HG02884 (cell line): ENCODE results near the gene FNDC11.

ENCODE experiments used
- ATAC-seq: cut with Tn5 transposase; IDR thresholded peaks from one replicate; pipeline ENCODE4 v1.9.1; 2021; ENCODE audit warnings: mild to moderate bottlenecking, moderate library complexity; ENCODE audit not compliant: unreplicated experiment

The FNDC11 gene

DNA sequence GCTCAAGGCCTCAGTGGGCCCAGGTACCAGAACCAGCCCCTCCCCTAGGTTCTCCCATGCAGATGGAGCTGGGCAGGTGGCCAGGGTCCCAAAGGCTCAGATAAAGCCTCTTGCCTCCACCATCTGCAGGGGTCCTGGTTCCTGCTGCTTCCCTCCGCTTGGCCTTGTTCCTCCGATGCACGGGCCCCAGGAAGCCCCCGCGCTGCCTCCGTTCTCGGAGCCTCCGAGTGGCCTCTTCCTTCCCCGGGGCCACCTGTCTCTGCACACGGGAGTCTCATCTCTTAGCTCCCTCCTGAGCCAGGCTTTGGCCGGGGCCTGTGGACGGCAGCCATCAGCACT lies 14.9 kb upstream of the FNDC11 start:
- ATAC-seq, result no peak

DNA sequence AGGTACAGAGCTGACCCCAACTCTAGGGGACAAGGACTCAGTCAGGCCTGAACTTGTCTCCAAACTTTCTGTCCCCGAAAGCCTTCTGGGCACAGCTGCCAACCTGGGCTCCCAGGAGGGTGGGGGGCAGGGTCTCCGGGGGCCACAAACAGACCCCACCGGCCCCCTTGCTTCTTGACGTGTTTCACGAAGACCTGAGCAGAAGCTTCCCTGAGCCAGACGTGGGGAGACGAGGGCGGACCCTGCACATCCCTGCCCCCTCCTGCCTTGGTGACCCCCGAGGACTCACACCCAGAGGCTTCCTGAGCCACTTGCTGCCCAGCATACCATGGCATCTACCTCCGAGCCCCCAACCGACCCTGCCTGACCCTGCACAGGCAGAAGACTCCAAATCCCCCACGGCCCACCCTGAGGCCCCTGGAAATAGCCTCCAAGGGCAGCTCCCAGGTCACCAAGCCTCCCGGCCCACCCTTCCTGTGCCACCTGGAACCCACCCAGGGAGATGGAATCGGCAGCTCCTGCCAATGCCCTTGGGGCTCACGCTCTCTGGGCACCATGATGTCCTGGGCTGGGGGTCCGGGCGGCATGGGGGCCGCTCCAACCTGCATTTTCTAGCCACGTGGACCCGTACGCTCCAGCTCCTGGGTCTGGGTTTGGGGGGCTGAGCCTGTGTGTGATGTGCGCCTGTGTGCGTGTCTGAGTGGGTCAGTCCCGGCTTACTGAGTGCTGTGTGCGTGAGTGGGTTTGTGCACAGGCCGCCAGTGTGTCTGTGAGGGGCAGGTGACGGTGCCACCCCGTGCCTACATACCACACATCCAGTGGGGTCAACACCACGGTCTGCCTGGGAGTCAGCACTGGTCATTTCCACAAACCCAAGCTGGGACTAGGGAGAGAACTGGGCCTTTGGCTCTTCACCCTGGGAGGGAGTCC lies 14.3 kb upstream of the FNDC11 start:
- ATAC-seq, result no peak

DNA sequence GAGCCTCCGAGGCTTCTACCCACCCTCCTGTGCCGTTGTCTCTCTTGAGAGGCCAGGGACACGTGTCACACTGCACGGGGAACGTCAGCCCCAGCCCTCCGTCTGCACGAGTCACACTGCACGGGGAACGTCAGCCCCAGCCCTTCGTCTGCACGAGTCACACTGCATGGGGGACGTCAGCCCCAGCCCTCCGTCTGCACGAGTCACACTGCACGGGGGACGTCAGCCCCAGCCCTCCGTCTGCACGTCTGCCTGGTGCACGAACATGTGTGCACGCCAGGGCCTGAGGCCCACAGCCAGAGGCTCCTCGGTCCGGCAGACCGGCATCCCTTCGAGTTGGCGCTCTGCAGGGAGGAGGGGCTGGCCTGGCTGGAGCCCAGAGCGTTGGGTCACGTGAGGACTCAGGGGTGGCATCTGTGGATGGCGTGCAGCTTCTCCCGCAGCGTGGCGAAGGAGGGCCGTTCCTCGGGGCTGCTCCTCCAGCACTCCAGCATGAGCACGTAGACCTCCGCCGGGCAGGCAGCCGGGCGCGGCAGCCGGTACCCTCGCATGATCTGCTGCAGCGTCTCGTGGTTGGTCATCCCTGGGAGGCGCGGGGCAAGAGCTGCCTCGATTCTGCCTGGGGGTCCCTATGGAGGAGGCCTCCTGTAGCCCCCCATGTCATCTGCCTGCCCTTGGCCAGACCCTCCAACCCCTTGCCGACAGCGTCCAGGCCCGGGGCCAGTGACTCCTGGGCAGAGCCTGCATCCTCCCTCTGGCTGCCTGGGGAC lies 13.4 kb upstream of the FNDC11 start:
- no peak for ATAC-seq

DNA sequence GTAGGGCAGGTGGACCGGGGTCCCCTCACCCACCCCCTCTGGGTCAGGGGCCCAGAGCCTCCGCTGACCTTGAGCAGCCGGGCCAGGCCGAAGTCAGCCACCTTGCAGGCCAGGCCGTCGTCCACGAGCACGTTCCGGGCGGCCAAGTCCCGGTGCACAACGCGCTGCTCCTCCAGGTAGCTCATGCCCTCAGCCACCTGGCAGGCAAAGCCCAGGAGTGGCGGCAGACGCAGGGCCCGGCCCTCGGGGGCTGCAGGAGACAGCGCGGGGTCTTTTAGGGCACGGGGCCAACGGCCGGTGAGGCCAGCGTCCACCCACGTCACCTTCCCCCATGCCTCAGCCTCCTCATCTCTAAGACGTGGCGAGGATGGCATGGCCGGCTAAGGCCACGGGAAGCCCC lies 12.6 kb upstream of the FNDC11 start:
- no peak for ATAC-seq

DNA sequence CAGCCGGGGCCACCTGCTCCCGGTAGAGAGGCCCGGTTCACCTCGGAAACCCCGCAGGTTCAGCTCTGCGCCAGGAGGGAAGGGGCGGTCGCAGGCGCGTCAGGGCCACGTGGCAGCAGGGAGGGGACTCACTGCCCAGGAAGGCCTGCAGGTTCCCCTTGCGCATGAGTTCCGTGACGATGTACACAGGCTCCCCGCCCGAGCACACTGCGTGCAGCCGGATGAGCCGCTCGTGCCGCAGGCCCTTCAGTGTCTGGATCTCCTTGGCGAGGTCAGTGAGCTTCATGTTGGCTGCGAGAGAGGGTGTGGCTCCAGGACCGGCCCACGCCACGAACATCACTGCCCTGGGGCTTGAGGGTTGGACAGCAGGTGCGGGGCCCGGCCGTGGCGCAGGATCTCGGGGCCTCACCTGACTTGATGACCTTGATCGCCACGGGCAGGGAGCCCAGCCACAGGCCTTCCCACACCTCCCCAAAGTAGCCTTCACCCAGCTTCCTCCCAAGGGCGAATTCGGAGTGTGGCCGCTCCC lies 11.9 kb upstream of the FNDC11 start:
- no peak for ATAC-seq

DNA sequence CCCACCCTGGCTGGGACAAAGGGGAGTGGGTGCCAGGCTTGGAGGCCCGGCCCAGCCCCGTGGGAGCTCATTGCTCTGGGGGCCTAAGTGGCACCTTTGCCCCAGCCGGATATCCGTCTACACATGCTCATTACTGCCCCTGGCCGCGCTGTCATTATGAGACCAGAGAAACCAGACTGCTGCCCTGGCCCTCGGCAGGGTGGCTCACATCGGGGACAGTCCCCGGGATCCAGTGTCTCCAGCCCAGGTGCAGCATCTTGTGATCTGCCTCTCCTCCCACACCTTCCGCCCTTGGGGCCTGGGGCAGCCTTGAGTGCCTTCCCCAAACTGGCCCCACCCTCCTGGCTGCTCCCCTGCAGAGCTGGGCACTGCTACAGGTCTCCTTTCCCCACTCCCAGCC lies 11.3 kb upstream of the FNDC11 start:
- no peak for ATAC-seq

DNA sequence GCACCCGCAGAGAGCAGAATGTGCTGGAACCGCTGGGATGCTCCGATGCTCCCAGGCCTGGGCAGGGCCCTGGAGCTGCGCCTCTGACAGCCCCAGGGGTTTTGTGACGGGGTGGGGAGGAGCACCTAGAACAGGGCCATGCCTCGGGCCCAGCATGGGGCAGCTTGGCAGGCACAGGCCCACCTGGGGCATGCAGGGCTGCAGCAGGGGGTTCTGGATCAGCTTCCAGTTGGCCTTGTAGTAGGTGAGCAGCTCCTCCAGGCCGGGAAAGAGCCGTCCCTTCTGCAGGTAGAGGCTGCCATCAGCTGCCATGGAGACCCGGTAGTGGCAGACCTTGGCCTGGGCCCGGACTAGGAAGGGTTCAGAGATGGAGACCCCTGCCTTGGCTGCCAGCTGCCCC lies 10.8 kb upstream of the FNDC11 start:
- no peak for ATAC-seq

DNA sequence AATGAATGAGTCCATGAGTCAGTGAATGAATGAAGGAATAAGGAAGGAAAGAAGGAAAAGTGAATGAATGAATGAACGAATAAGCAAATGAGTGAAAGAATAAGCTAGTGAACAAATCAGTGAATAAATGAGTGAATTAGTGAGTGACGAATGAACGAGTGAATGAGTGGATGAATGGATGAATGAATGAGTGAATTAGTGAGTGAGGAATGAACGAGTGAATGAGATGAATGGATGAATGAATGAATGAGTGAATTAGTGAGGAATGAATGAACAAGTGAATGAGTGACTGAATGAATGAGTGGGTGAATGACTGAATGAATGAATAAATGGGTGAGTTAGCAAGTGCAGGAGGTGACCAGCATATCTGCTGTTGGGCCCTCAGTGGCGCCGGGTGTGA lies 10.2 kb upstream of the FNDC11 start:
- no peak for ATAC-seq

DNA sequence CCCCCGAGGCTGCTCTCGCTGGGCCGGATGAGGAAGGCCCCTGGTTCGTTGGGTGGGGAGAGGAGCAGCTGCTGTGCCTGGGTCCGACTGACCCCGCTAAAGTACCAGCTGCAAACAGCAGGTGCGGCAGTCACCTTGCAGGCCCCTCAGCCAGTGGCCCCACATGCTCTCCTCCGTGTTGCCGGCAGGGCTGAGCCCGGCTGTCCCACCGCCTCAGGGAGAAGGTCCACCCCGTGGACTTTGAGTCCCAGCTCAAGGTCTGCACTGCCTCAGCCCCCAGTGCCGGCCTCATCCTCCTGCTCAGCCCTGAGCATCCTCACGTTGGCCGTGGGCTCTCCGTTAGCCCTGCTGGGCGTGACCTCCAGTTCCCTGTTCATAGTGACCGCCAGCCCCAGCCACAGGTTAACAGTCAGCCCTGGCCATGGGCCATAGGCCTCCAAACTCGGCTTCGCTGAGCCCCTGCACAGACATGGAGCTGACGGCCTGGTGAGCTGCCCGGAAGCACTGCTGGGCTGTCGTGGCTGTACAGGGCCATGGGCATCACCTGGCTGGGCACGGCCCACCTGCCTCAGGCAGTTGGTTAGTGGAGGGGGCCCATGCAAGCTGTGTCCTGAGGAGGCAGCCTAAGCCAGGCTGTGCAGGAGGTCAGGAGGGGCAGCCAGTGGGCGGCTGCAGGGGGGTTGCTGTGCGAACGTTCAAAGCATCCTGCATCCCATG lies 9.6 kb upstream of the FNDC11 start:
- ATAC-seq, result no peak

DNA sequence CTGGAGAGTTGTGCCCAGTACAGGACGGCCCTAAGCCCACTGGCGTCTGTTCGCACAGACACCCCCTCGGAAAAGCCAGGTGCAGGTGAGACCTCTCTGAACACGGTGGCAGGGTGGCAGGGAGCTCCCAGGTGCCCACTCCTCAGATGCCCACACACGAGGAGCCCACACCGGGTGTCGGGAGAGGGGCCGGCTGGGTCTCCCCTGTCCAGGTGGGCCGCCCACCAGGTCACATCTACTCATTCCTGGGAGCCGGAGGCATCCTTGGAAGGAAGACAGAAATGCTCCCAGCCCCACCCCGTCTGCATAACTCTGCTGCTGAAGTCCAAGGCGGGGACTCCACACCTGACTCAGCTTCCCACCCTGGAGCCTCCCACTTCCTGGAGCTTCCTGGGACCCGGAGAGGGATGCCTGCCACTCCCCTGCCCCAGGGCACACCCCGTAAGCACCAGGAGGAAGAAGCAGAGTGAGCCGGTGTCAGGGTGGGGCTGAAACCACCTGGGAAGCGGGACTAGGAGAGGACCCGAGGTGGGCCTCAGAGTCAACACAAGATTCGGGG lies 8.9 kb upstream of the FNDC11 start:
- no peak for ATAC-seq

DNA sequence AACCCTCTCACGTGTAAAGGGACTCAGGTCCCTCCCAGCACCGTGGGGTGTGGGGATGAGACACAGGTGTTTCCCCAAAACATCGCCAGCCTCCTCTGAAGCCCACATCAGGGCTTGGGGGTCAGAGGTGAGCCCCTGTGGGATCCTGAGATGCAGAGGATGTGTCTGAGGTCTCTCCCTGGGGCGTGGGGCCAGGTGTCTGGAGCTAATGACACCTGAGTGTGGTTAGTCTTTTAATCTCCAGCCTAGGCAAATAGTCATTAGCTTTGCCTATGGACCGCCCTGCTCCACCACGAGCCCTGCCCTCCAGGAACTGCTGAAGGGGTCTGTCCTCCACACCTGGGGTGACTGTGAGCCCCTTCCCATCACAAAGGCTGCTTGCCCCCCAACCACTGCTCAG lies 8.1 kb upstream of the FNDC11 start:
- ATAC-seq, result no peak

DNA sequence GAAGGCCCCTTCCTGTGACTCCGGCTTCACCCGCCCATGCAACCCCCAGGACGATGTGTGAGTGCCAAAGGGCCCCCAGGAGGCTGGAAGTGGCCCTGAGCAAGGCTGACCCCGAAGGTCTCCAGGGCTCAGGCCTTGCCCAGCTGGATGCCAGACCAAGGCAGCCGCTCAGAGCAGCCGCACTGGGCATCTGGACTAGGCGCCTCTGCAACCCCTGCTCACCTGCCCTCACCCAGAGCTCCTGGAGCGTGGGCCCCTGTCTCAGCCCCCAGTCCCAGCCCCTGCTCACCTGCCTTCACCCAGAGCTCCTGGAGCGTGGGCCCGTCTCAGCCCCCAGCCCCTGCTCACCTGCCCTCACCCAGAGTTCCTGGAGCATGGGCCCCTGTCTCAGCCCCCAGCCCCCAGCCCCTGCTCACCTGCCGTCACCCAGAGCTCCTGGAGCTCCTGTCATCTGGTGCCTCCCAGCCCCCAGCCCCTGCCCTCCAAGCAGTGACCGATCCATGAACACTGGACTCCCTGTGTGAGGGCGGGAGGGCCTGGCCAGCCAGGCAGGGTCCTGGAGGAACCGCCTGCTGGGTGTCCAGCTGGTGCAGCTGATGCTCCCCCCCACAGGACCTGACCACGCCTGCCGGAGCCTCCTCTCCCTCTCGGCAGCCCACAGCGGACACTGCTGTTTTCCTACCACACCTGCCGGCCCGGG lies 7.6 kb upstream of the FNDC11 start:
- no peak for ATAC-seq

DNA sequence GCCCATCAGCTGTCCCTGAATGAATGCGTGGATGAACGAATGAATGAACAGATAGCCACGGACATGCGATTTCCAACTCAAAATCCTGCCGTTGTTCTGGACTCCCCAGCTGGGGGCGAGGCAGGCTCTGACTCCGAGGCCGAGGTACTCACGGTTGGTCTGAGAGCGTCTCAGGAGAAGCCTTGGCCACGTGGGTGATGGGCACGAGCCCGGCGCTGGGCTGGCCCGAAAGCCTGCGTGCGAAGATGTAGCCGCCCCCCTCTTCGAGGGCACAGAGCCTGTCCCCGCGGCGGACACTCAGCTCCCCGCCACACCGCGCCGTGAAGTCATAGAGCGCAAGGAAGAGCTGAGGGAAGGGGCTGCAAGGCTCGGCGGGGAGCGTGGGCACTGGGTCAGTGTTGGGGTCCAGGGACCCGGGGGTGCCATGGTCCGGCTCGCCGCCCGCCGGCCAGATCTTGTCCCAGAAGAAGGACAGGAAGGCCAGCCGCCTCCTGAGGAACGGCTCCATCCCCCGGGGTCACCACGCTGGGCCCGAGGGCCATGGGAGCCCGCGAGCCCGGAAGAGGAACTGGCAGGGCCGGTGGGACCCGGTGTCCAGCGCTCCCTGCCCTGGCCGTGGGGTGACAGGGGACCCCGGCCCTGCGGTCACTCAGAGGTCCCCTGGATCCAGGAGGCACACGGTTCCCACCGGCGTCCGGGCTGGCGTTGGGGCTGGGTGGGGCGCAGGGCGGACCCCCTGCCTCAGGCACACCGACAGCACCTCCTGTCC lies 6.8 kb upstream of the FNDC11 start:
- no peak for ATAC-seq

DNA sequence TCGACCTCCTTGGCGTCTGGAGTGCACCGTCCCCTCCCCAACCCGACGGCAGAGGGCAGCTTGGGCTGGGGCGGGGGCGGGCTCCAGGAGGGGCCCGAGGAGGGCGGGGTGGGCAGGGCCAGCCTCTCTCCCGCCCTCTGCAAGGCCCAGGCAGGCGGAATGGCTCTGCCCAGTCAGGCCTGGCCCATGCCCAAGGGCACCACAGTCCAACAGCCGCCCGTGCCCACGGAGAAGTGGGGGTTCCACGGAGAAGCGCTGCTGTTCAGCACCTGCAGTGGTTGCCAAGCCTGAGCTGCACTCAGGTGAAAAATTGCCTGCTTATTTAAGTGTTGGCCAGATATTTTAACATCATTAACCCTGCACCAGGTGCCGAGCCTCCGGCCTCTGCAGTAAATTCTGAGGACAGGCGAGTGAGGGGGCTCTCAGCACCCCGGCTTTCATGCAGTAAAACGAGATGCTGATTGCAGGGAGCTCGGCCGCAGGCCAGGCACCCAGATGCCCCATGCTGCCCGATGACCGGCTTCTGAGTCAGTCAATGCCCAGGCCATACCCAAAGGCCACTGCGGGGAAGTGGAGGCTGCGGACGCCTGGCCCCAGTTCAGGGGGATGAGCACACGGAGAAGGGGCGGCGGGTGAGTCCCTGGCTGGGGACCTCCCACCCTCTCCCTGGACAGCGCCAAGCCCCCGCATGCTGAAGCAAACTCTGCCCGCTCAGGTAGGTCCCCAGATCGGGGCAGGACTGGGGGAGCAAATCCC lies 6.1 kb upstream of the FNDC11 start, which contains the start of gene SRMS:
Gene SRMS, minus strand, starts transcription at position 25 of the 756 bp plus-strand sequence. CDS start 286 bp downstream, outside the sequence.
- no peak for ATAC-seq

DNA sequence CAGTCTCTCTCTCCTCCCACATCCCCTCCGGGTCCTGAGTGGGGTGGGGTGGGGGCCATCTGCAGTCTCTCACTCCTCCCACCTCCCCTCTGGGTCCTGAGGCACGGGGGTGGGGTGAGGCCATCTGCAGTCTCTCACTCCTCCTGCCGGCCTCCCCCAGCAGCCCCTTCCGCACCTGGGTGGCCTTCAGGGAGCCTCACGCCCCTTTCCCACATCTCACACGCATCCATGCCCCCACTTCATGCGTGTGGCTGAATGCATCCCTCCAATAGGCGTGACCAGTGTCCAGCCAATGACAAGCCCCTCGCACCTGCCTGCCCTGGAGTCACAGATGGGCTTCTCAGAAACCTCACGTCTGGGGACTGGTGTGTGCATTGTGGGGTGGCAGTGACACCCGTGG lies 5.4 kb upstream of the FNDC11 start:
- no peak for ATAC-seq

DNA sequence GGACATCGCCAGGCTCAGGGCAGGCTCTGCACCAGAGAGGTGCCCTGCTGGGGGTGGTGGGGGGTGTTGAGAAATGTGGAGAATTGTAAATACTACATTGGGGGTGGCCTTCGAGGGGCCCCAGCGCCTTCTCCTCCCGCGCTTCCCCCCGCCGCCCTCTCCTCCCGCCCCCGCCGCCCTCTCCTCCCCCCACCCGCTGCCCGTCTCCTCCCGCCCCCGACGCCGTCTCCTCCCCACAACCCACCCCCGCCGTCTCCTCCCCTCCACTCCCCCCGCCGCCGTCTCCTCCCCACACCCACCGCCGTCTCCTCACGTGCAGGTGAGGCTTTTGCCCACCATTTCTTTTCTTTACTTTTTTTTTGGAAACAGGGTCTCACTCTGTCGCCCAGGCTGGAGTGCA lies 4.9 kb upstream of the FNDC11 start:
- ATAC-seq, result no peak

DNA sequence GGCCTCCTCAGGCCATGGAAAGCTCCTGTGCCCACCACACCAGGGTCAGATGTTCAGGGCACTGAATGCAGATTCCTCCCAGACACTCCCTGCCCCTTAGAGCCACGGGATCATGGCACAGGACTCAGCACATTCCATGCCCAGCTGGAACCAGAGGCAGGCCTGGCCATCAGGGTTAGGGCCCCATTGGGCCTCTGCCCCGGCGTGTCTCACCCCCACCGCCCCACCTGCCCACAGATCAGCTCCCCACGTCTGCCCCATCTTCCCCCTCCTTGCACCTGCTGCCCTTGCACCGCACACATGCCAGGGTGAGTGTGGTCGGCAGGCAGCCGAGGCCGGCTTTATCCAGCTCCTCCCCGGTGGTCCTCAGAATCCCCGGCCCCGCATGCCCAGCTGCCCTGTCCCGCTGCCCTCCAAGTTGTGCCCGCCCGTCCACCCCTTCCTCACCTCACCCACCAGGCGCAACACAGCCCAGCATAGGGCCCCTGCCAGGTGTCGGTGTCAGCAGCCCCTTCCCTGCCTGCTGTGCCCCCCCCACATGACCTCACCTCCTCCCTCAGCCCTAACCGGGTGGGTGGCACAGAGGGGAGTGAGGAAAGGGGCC lies 4.2 kb upstream of the FNDC11 start:
- ATAC-seq, result no peak

DNA sequence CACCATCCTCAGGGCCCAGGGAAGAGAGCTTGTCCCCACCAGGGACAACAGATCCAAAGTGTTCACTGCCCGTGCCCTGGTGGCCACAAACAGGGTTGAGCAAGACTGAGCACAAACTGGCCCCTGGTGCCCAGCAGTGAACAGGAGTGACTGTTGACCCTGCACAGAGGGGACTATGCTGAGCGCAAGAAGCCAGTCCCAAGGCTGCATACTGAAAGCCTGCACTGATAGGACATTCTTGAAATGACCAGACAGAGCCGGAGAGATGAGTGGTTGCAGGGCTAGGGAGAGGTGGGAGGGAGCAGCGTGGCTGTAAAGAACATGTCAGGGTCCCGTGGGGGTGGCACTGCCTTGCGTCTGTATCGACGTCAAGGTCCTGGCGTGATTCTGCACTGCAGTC lies 2.9 kb upstream of the FNDC11 start:
- no peak for ATAC-seq
